H9 (cell line): Measurements from ENCODE around the gene POU2F3. TPM values are rescaled to one million over a fixed set of nuclear protein-coding genes. Genes with fewer than 3 reads are reported as not detected.

Source experiments
- DNase-seq: peaks from one replicate; pipeline ENCODE4 v3.0.0-alpha.2; 2017
- H2AFZ ChIP-seq: one replicate; pipeline ENCODE4 v1.6.1; 2013; ENCODE audit warnings: mild to moderate bottlenecking, low read length, control low read depth, moderate library complexity
- H2AK5ac ChIP-seq: 2 replicates; pipeline ENCODE4 v1.6.1; 2013; ENCODE audit warnings: low read length, control low read depth, mixed read lengths; ENCODE audit not compliant: insufficient read length
- H2BK120ac ChIP-seq: one replicate; pipeline ENCODE4 v1.6.1; 2013; ENCODE audit warnings: low read depth, mild to moderate bottlenecking, low read length, control low read depth, inconsistent platforms; ENCODE audit not compliant: poor library complexity, severe bottlenecking
- H2BK12ac ChIP-seq: 2 replicates; pipeline ENCODE4 v1.6.1; 2013; ENCODE audit warnings: low read length, control low read depth, mixed read lengths, low read depth; ENCODE audit not compliant: insufficient read length
- H2BK15ac ChIP-seq: 2 replicates; pipeline ENCODE4 v1.6.1; 2013; ENCODE audit warnings: low read depth, low read length, control low read depth
- H2BK20ac ChIP-seq: one replicate; pipeline ENCODE4 v1.6.1; 2013; ENCODE audit warnings: low read depth, mild to moderate bottlenecking, low read length, control low read depth, inconsistent platforms; ENCODE audit not compliant: poor library complexity, severe bottlenecking
- H2BK5ac ChIP-seq: 2 replicates; pipeline ENCODE4 v1.6.1; 2013; ENCODE audit warnings: low read length, control low read depth, mixed read lengths; ENCODE audit not compliant: insufficient read length
- H3K14ac ChIP-seq: 2 replicates; pipeline ENCODE4 v1.6.1; 2013; ENCODE audit warnings: low read length, control low read depth; ENCODE audit not compliant: insufficient read depth
- H3K18ac ChIP-seq: 2 replicates; pipeline ENCODE4 v1.6.1; 2013; ENCODE audit warnings: low read depth, mild to moderate bottlenecking, mixed read lengths, low read length, control low read depth; ENCODE audit not compliant: insufficient read length
- H3K23ac ChIP-seq: 2 replicates; pipeline ENCODE4 v1.6.1; 2013; ENCODE audit warnings: low read length, control low read depth, mixed read lengths, low read depth; ENCODE audit not compliant: insufficient read length
- H3K23me2 ChIP-seq: 2 replicates; pipeline ENCODE4 v1.6.1; 2013; ENCODE audit warnings: low read depth, mild to moderate bottlenecking, mixed read lengths, low read length, control low read depth; ENCODE audit not compliant: insufficient read length, poor library complexity, severe bottlenecking
- H3K27ac ChIP-seq: 2 replicates; pipeline ENCODE4 v1.5.1; 2013; ENCODE audit warnings: low read length, control low read depth, mixed read lengths, low read depth; ENCODE audit not compliant: insufficient read length
- H3K27me3 ChIP-seq: 2 replicates; pipeline ENCODE4 v1.6.1; 2013; ENCODE audit warnings: low read length, control low read depth, inconsistent platforms; ENCODE audit not compliant: insufficient read depth
- H3K4ac ChIP-seq: 2 replicates; pipeline ENCODE4 v1.6.1; 2013; ENCODE audit warnings: low read depth, mild to moderate bottlenecking, control low read depth, inconsistent platforms, low read length, moderate library complexity
- H3K4me1 ChIP-seq: 2 replicates; pipeline ENCODE4 v1.6.1; 2013; ENCODE audit warnings: low read length, control low read depth, inconsistent platforms; ENCODE audit not compliant: insufficient read depth
- H3K4me2 ChIP-seq: 2 replicates; pipeline ENCODE4 v1.6.1; 2013; ENCODE audit warnings: low read length, control low read depth, mixed read lengths; ENCODE audit not compliant: insufficient read length, insufficient read depth
- H3K56ac ChIP-seq: 2 replicates; pipeline ENCODE4 v1.6.1; 2013; ENCODE audit warnings: low read depth, mild to moderate bottlenecking, mixed read lengths, low read length, control low read depth; ENCODE audit not compliant: insufficient read length
- H3K79me1 ChIP-seq: 2 replicates; pipeline ENCODE4 v1.6.1; 2013; ENCODE audit warnings: low read depth, mild to moderate bottlenecking, moderate library complexity, low read length, control low read depth, inconsistent platforms; ENCODE audit not compliant: insufficient read depth, poor library complexity, severe bottlenecking
- H3K79me2 ChIP-seq: 2 replicates; pipeline ENCODE4 v1.6.1; 2013; ENCODE audit warnings: low read length, control low read depth, inconsistent platforms; ENCODE audit not compliant: insufficient read depth
- H3K9ac ChIP-seq: 2 replicates; pipeline ENCODE4 v1.6.1; 2013; ENCODE audit warnings: low read length, control low read depth, mixed read lengths; ENCODE audit not compliant: insufficient read length; ENCODE audit errors: extremely low read depth
- H3K9me3 ChIP-seq: one replicate; pipeline ENCODE4 v1.6.1; 2013; ENCODE audit warnings: low read depth, low read length, inconsistent platforms; ENCODE audit not compliant: control insufficient read depth
- H3T11ph ChIP-seq: one replicate; pipeline ENCODE4 v1.6.1; 2013; ENCODE audit warnings: mild to moderate bottlenecking, low read length, control low read depth, inconsistent platforms
- H4K20me1 ChIP-seq: one replicate; pipeline ENCODE4 v1.6.1; 2013; ENCODE audit not compliant: control insufficient read depth, insufficient read length, insufficient read depth
- H4K5ac ChIP-seq: 2 replicates; pipeline ENCODE4 v1.6.1; 2013; ENCODE audit warnings: low read depth, mild to moderate bottlenecking, mixed read lengths, low read length, control low read depth; ENCODE audit not compliant: insufficient read length
- H4K8ac ChIP-seq: replicated peaks from 2 replicates; pipeline ENCODE4 v1.6.1; 2013; ENCODE audit warnings: low read length, control low read depth, mixed read lengths, low read depth; ENCODE audit not compliant: insufficient read length
- H4K91ac ChIP-seq: 2 replicates; pipeline ENCODE4 v1.6.1; 2013; ENCODE audit warnings: low read depth, mild to moderate bottlenecking, moderate library complexity, mixed read lengths, low read length, control low read depth; ENCODE audit not compliant: insufficient read length
- H3K27ac Mint-ChIP-seq, 3 experiments: 2 replicates in 2 of 3; 3 replicates in 1 of 3; pipeline ENCODE4 v1.8.0; 2020 to 2021; ENCODE audit warnings: mixed read lengths in 3 of 3, mild to moderate bottlenecking in 1 of 3, moderate library complexity in 1 of 3
- H3K27me3 Mint-ChIP-seq: 2 replicates; pipeline ENCODE4 v1.8.0; 2021; ENCODE audit warnings: low read depth, mild to moderate bottlenecking, moderate library complexity, mixed read lengths
- H3K36me3 Mint-ChIP-seq, 3 experiments: 2 replicates in 2 of 3; 3 replicates in 1 of 3; pipeline ENCODE4 v1.8.0; 2020 to 2021; ENCODE audit warnings: low read depth in 3 of 3, mixed read lengths in 3 of 3; ENCODE audit not compliant: insufficient read depth in 1 of 3
- H3K4me1 Mint-ChIP-seq, 2 experiments: 2 replicates each; pipeline ENCODE4 v1.8.0; 2020; ENCODE audit warnings: mixed read lengths in 2 of 2
- H3K4me3 Mint-ChIP-seq, 2 experiments: 2 replicates in 1 of 2; 3 replicates in 1 of 2; pipeline ENCODE4 v1.8.0; 2020 to 2021; ENCODE audit warnings: mild to moderate bottlenecking in 2 of 2, mixed read lengths in 2 of 2, moderate library complexity in 1 of 2
- H3K9me3 Mint-ChIP-seq, 2 experiments: 2 replicates in 1 of 2; 3 replicates in 1 of 2; pipeline ENCODE4 v1.8.0; 2020; ENCODE audit warnings: mild to moderate bottlenecking in 2 of 2, mixed read lengths in 2 of 2, moderate library complexity in 1 of 2
- CTCF ChIP-seq: fragments of 200-600 bp; sonication (generic); conservative IDR thresholded peaks from 3 replicates; pipeline ENCODE4 v1.8.0; 2021; ENCODE audit warnings: antibody characterized with exemption, mild to moderate bottlenecking
- WGBS: extraction: QIAGEN DNeasy Blood & Tissue Kit; methylation state at CpG from one replicate; pipeline ENCODE4 v1.1.7; 2013; ENCODE audit warnings: missing lambda C conversion rate, low lambda C conversion rate, mixed read lengths; ENCODE audit not compliant: insufficient read length; ENCODE audit errors: extremely low coverage; 5-methylcytosine and 5-hydroxymethylcytosine counted together
- total RNA-seq: library from RNA; stranded (reverse); gene quantifications from 2 replicates; pipeline ENCODE4 v1.2.1, GENCODE V29; 2021

POU2F3 gene
- total RNA-seq, 1 experiment from 2014 or later, result 1.1 TPM

- Histone ChIP-seq H3K27ac (no peak within 1 kb of the TSS), H4K8ac (no peak within 1 kb of the TSS), H2AFZ (peak within 1 kb of the TSS; percentile 0), H3K4me2 (peak within 1 kb of the TSS; percentile 59), H3T11ph (no peak within 1 kb of the TSS), H3K18ac (peak within 1 kb of the TSS; percentile 46), H3K23ac (no peak within 1 kb of the TSS), H3K27me3 (no peaks in the 10 kb centered on the region), H3K9ac (peak within 1 kb of the TSS; percentile 5), H2BK12ac (peak within 1 kb of the TSS; percentile 58), H2BK120ac (no peak within 1 kb of the TSS), H4K5ac (no peak within 1 kb of the TSS), H3K4me1 (0 out of 2 replicates have a peak, but pooled peaks cover 2% of the 10 kb centered on the region), H3K79me1 (no peaks in the 10 kb centered on the region), H3K56ac (no peak within 1 kb of the TSS), H2AK5ac (no peak within 1 kb of the TSS), H3K14ac (peak within 1 kb of the TSS; percentile 6; the same call in 1 of the 2 replicates), H4K91ac (no peak within 1 kb of the TSS), H3K9me3 (no peaks in the 10 kb centered on the region), H2BK5ac (no peak within 1 kb of the TSS), H3K23me2 (peaks cover 4% of the 10 kb centered on the region), H4K20me1 (no peaks in the 10 kb centered on the region), H2BK20ac (no peak within 1 kb of the TSS), H2BK15ac (no peak within 1 kb of the TSS), H3K79me2 (no peaks in the 10 kb centered on the region), H3K4ac (no peak within 1 kb of the TSS)
- Mint-ChIP-seq H3K27me3 (peaks cover 5% of the 10 kb centered on the region), H3K27ac (peak within 1 kb of the TSS; percentile 12 to 65 (median 18); a peak in 2 of 7 replicates), H3K4me3 (peak within 1 kb of the TSS; percentile 78 to 89), H3K36me3 (peaks cover 8 to 19% (median 10%) of the 10 kb centered on the region in 3 experiments; a peak in 6 of 7 replicates), H3K9me3 (no peaks in the 10 kb centered on the region), H3K4me1 (peaks cover 14 to 15% of the 10 kb centered on the region in 2 experiments)
- no CpG with 5 or more reads among the region's 84 CpGs for WGBS
- DNase-seq, result peak; percentile 94
- TF ChIP-seq CTCF, result peak; percentile 35; the same call in 2 of the 3 replicates
These were observed 85.2 kb downstream of the POU2F3 start, which contains the start of gene TLCD5 for GRCh38 chr11:120324932-120325810. TSS of gene TLCD5 (plus strand) at chr11:120325299. CDS start at chr11:120327442, 2,143 bp downstream.
